HL-60 (cell line): Measurements from ENCODE around the gene SYT6.

Experiments
- DNase-seq, 2 experiments: peaks; one replicate each; pipeline ENCODE4 v3.0.0-alpha.2; 2010 to 2020; ENCODE audit warnings: low read depth in 1 of 2, low spot score in 1 of 2
- H3K27ac ChIP-seq: fragments of 250-450 bp; sonication (Bioruptor Pico); replicated peaks from 2 replicates; pipeline ENCODE4 v1.5.1; 2020; ENCODE audit warnings: mild to moderate bottlenecking, moderate library complexity
- H3K27me3 ChIP-seq: fragments of 250-450 bp; sonication (Bioruptor Pico); 2 replicates; pipeline ENCODE4 v1.5.1; 2021; ENCODE audit warnings: mild to moderate bottlenecking, moderate library complexity; ENCODE audit not compliant: insufficient read depth, poor library complexity, severe bottlenecking
- H3K4me3 ChIP-seq: replicated peaks from 2 replicates; pipeline ENCODE4 v1.5.1; 2011; ENCODE audit warnings: mild to moderate bottlenecking, control low read depth, low read length; ENCODE audit not compliant: insufficient read depth
- GABPA ChIP-seq: IDR thresholded peaks from 2 replicates; pipeline ENCODE4 v1.6.1; 2012; ENCODE audit warnings: low read depth
- POLR2AphosphoS5 ChIP-seq: IDR thresholded peaks from 2 replicates; pipeline ENCODE4 v1.6.1; 2012; ENCODE audit warnings: low read depth
- REST ChIP-seq: IDR thresholded peaks from 2 replicates; pipeline ENCODE4 v1.6.1; 2012; ENCODE audit warnings: low read depth; ENCODE audit not compliant: insufficient replicate concordance
- SPI1 ChIP-seq: IDR thresholded peaks from 2 replicates; pipeline ENCODE4 v1.6.1; 2012; ENCODE audit warnings: low read depth, mild to moderate bottlenecking, borderline replicate concordance
- TF ChIP-seq, protein P1 (sequence below): IDR thresholded peaks from one replicate; pipeline ENCODE4 v1.5.1; 2011; ENCODE audit warnings: low read length, control low read depth, inconsistent platforms; ENCODE audit not compliant: insufficient read depth

The SYT6 gene

DNA sequence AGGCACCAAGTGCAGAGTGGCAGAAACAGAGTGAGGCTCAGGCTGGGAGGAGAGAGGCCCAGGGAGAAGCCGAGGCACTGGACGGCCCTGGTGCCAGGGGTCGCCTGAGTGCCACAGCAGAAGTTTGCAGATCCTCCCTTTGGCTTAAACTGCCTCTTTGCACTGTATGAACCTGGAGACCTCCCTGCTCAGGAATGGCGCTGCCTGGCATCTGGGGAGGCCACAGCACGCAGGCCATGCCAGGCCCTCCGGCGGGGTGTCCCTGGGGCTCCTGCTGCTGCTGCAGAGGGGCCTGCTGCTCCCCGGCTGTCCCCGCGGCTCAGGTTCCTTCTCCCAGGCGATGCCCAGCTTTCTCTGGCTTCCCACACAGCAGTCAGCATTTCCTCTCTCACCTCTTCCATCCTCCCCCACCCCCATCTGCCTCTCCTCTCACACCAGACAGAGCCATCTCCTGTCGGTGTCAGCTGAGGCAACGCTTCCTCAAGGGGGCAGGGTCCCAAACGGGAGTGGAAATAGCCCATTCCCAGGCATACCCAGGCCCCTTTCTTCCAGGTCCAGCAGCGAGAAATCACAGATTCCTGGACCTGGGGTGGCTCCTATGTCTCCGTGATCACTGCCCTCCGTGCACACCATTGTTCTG is 35.2 kb downstream of the SYT6 start:
- no peak for TF ChIP-seq GABPA
- no peak for TF ChIP-seq REST
- TF ChIP-seq SPI1, result no peak
- no peak for TF ChIP-seq POLR2AphosphoS5
- TF ChIP-seq, protein P1, sequence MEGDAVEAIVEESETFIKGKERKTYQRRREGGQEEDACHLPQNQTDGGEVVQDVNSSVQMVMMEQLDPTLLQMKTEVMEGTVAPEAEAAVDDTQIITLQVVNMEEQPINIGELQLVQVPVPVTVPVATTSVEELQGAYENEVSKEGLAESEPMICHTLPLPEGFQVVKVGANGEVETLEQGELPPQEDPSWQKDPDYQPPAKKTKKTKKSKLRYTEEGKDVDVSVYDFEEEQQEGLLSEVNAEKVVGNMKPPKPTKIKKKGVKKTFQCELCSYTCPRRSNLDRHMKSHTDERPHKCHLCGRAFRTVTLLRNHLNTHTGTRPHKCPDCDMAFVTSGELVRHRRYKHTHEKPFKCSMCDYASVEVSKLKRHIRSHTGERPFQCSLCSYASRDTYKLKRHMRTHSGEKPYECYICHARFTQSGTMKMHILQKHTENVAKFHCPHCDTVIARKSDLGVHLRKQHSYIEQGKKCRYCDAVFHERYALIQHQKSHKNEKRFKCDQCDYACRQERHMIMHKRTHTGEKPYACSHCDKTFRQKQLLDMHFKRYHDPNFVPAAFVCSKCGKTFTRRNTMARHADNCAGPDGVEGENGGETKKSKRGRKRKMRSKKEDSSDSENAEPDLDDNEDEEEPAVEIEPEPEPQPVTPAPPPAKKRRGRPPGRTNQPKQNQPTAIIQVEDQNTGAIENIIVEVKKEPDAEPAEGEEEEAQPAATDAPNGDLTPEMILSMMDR, result no peak
- no peak overlapping the region for H3K27ac ChIP-seq
- no peak for DNase-seq
- no peak overlapping the region for H3K4me3 ChIP-seq
- H3K27me3 ChIP-seq, result no peaks in the 10 kb centered on the region

DNA sequence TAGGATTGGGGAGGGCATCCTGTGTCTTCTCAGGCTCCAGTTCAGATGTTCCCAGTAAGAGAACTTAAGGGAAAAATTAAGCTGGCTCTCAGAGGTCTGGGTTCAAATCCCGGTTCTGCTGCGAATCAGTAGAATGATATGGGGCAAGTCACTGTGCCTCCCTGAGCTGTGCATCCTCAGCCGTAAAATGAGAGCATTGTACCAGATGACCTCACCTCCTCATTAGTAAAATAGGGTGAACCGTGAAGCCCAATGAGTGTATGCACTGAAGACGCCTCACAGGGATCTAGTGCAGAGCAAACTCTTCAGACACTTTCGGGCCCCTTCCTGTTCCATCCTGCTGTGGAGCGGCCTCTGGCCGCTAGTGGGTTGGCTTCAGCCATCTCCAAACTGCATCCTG is 36.0 kb downstream of the SYT6 start:
- Histone ChIP-seq H3K4me3 (no peak overlapping the region), H3K27ac (no peak overlapping the region), H3K27me3 (no peaks in the 10 kb centered on the region)
- TF ChIP-seq GABPA (no peak), POLR2AphosphoS5 (no peak), SPI1 (no peak), REST (no peak)
- TF ChIP-seq, protein P1, result no peak
- DNase-seq, result no peak

DNA sequence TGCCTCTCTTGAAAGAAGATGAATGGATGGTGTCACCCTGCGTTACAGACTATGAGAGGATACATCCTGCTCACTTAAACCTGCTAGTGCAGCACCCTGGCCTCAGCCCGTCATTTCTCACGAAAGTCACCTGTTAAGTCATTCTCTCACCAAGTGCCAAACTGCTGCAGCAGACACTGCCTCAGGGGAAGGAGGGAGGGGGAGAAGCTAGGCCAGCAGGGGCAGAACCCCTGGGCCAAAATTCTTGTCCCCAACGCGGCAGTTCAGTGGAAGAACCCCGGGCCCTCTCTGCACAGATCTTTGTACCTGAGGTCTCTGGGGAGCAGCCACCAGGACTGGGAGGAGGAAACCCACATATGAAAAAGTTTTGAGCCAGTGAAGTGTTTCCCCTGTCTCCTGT is 37.6 kb downstream of the SYT6 start:
- TF ChIP-seq GABPA (no peak), SPI1 (no peak), REST (no peak), POLR2AphosphoS5 (no peak)
- TF ChIP-seq, protein P1, result no peak
- Histone ChIP-seq H3K27me3 (no peaks in the 10 kb centered on the region), H3K4me3 (no peak overlapping the region), H3K27ac (no peak overlapping the region)
- no peak for DNase-seq
